HCT116 (cell line): Measurements from ENCODE around the gene CA4. TPM values are rescaled to one million over a fixed set of nuclear protein-coding genes. Genes with fewer than 3 reads are reported as not detected.

Experiments used
- ATAC-seq: fragments of 200-7000 bp; cut with Tn5 transposase; 2 replicates; pipeline ENCODE4 v1.9.1; 2020; ENCODE audit warnings: mild to moderate bottlenecking, moderate library complexity
- BruUV-seq: library from RNA; stranded (reverse); fragments of 400-500 nt; replicated peaks from 2 replicates; lab custom pipeline; 2021; lab: Mats Ljungman, UMichigan
- CTCF ChIA-PET: fragments of 300-600 bp; sonication (Branson Sonifier 250); formaldehyde crosslinking; loops from one replicate; lab custom pipeline; 2021; ENCODE audit warnings: antibody characterized with exemption; lab: Charles Lee
- POLR2A ChIA-PET: fragments of 300-600, 350-600 bp; sonication (Branson Sonifier 250); formaldehyde crosslinking; loops from one replicate; lab custom pipeline; 2021; ENCODE audit warnings: antibody characterized with exemption; lab: Charles Lee
- RAD21 ChIA-PET, 2 experiments: fragments of 300-600 bp; sonication (Branson Sonifier 250); formaldehyde crosslinking; loops; one replicate each; lab custom pipeline; 2023; ENCODE audit warnings: low total read pairs in 2 of 2; ENCODE audit not compliant: uncharacterized antibody in 2 of 2, unreplicated experiment in 2 of 2, low non-redundant PET in 1 of 2; lab: Charles Lee
- DNase-seq: peaks from one replicate; pipeline ENCODE4 v3.0.0-alpha.2; 2010; ENCODE audit warnings: low read depth, low spot score
- H2AFZ ChIP-seq: fragments of 200-600 bp; shearing (Covaris generic), sonication (generic); 2 replicates; pipeline ENCODE4 v1.6.1; 2017; ENCODE audit warnings: low read depth, mixed run types, mixed read lengths, antibody characterized with exemption, low read length; ENCODE audit not compliant: poor library complexity, severe bottlenecking
- H3K27ac ChIP-seq: 2 replicates; pipeline ENCODE4 v1.5.1; 2012; ENCODE audit warnings: low read depth, low read length
- H3K27me3 ChIP-seq: fragments of 200-600 bp; sonication (generic); 2 replicates; pipeline ENCODE4 v1.6.1; 2016; ENCODE audit warnings: mixed run types, low read length, mixed read lengths; ENCODE audit not compliant: insufficient read depth
- H3K36me3 ChIP-seq, 2 experiments: fragments of 200-500 bp in 1 of 2; fragments of 200-600 bp in 1 of 2; sonication (Bioruptor generic) in 1 of 2; sonication (generic) in 1 of 2; 2 replicates each; pipeline versions ENCODE4 v1.5.1 to v1.6.1; 2014 to 2016; ENCODE audit warnings: low read length in 2 of 2, inconsistent platforms in 1 of 2, mixed read lengths in 1 of 2, mixed run types in 1 of 2; ENCODE audit not compliant: insufficient read depth in 2 of 2, control insufficient read depth in 1 of 2
- H3K4me1 ChIP-seq, 2 experiments: fragments of 200-600 bp in 1 of 2; sonication (generic) in 1 of 2; 2 replicates each; pipeline versions ENCODE4 v1.5.1 to v1.6.1; 2012 to 2017; ENCODE audit warnings: low read length in 2 of 2, inconsistent platforms in 1 of 2, mild to moderate bottlenecking in 1 of 2, mixed read lengths in 1 of 2, mixed run types in 1 of 2, moderate library complexity in 1 of 2; ENCODE audit not compliant: insufficient read depth in 2 of 2, control insufficient read depth in 1 of 2
- H3K4me2 ChIP-seq: fragments of 200-600 bp; sonication (generic); 2 replicates; pipeline ENCODE4 v1.6.1; 2017; ENCODE audit warnings: mixed run types, low read length, mixed read lengths
- H3K4me3 ChIP-seq, 2 experiments: fragments of 200-600 bp in 1 of 2; sonication (generic) in 1 of 2; replicated peaks in 1 of 2; 2 replicates each; pipeline ENCODE4 v1.5.1; 2011 to 2016; ENCODE audit warnings: low read length in 2 of 2, control low read depth in 1 of 2, low read depth in 1 of 2, mild to moderate bottlenecking in 1 of 2, mixed read lengths in 1 of 2, mixed run types in 1 of 2
- H3K79me2 ChIP-seq: fragments of 200-600 bp; sonication (generic); 2 replicates; pipeline ENCODE4 v1.6.1; 2017; ENCODE audit warnings: mild to moderate bottlenecking, mixed run types, low read length, moderate library complexity, mixed read lengths; ENCODE audit not compliant: insufficient read depth
- H3K9ac ChIP-seq: fragments of 200-600 bp; sonication (generic); 2 replicates; pipeline ENCODE4 v1.6.1; 2016; ENCODE audit warnings: low read length, mixed read lengths
- H3K9me2 ChIP-seq: fragments of 200-600 bp; sonication (generic), shearing (Covaris generic); 2 replicates; pipeline ENCODE4 v1.6.1; 2017; ENCODE audit warnings: mixed run types, mild to moderate bottlenecking, moderate library complexity; ENCODE audit not compliant: insufficient read depth
- H3K9me3 ChIP-seq, 2 experiments: fragments of 200-500 bp in 1 of 2; fragments of 200-600 bp in 1 of 2; sonication (Bioruptor generic) in 1 of 2; sonication (generic) in 1 of 2; 2 replicates each; pipeline ENCODE4 v1.6.1; 2014 to 2017; ENCODE audit warnings: low read length in 2 of 2, mixed read lengths in 2 of 2, inconsistent platforms in 1 of 2, low read depth in 1 of 2, mild to moderate bottlenecking in 1 of 2, mixed run types in 1 of 2, moderate library complexity in 1 of 2; ENCODE audit not compliant: control insufficient read depth in 1 of 2, insufficient read depth in 1 of 2
- H4K20me1 ChIP-seq: fragments of 200-600 bp; sonication (generic), shearing (Covaris generic); 2 replicates; pipeline ENCODE4 v1.6.1; 2017; ENCODE audit warnings: mixed run types, mild to moderate bottlenecking, moderate library complexity; ENCODE audit not compliant: insufficient read depth
- CTCF ChIP-seq, 3 experiments: fragments of 200-600 bp in 1 of 3; sonication (generic) in 1 of 3; IDR thresholded peaks in 2 of 3; conservative IDR thresholded peaks in 1 of 3; 2 replicates each; pipeline ENCODE4 v1.5.1; 2012 to 2017; ENCODE audit warnings: low read depth in 2 of 3, low read length in 2 of 3, antibody characterized with exemption in 1 of 3, borderline replicate concordance in 1 of 3, control low read depth in 1 of 3, mild to moderate bottlenecking in 1 of 3, mixed read lengths in 1 of 3, mixed run types in 1 of 3, moderate library complexity in 1 of 3; ENCODE audit not compliant: insufficient read depth in 1 of 3
- ELF1 ChIP-seq: IDR thresholded peaks from 2 replicates; pipeline ENCODE4 v1.6.1; 2012; ENCODE audit warnings: low read depth, borderline replicate concordance
- POLR2AphosphoS5 ChIP-seq: IDR thresholded peaks from 2 replicates; pipeline ENCODE4 v1.6.1; 2011; ENCODE audit warnings: mild to moderate bottlenecking, low read depth, low read length, moderate library complexity
- RAD21 ChIP-seq: IDR thresholded peaks from 2 replicates; pipeline ENCODE4 v1.6.1; 2012; ENCODE audit warnings: low read depth, mild to moderate bottlenecking
- REST ChIP-seq: IDR thresholded peaks from 2 replicates; pipeline ENCODE4 v1.6.1; 2012; ENCODE audit warnings: low read depth
- YY1 ChIP-seq: IDR thresholded peaks from 2 replicates; pipeline ENCODE4 v1.6.1; 2011; ENCODE audit warnings: low read length, low read depth, moderate library complexity, mild to moderate bottlenecking; ENCODE audit not compliant: insufficient replicate concordance; ENCODE audit errors: extremely low read depth
- intact Hi-C: fragments of 100-400 bp; cut with micrococcal nuclease; formaldehyde crosslinking; loops from 2 replicates; pipeline ENCODE4 v1.10.0; 2022
- total RNA-seq: library from RNA; stranded (reverse); gene quantifications from one replicate; pipeline ENCODE4 v1.2.1, GENCODE V29; 2021; ENCODE audit not compliant: unreplicated experiment

Gene CA4
- total RNA-seq, 1 experiment from 2014 or later, result 0.20 TPM

GRCh38 chr17:60154616-60155426 is 5.0 kb downstream of the CA4 start:
- Histone ChIP-seq H2AFZ (no peak overlapping the region), H3K9me2 (no peaks in the 10 kb centered on the region), H3K4me3 (no peak overlapping the region), H3K4me1 (no peaks in the 10 kb centered on the region), H3K36me3 (no peaks in the 10 kb centered on the region), H3K27ac (no peak overlapping the region), H3K9me3 (no peaks in the 10 kb centered on the region), H4K20me1 (no peaks in the 10 kb centered on the region), H3K27me3 (no peaks in the 10 kb centered on the region), H3K4me2 (no peak overlapping the region), H3K79me2 (no peaks in the 10 kb centered on the region), H3K9ac (no peak overlapping the region)
- intact Hi-C loops, result no loop called here
- POLR2A ChIA-PET, result no interaction called here
- ATAC-seq, result no peak
- RAD21 ChIA-PET, result no interaction called here
- TF ChIP-seq POLR2AphosphoS5 (no peak), ELF1 (no peak), RAD21 (no peak), REST (no peak), YY1 (no peak), CTCF (IDR thresholded peaks at IDR 0.05 in 2 of 3, conservative IDR thresholded peaks at IDR 0.05 in 1 of 3; ENCODE audit: borderline replicate concordance in 1 of 3, insufficient read depth in 1 of 3, low read depth in 2 of 3, low read length in 2 of 3) (no peak)
- BruUV-seq, result no TSS peak
- CTCF ChIA-PET, result no interaction called here
- no peak for DNase-seq
